ENCODE results near the gene CALML5.

Gene CALML5

DNA sequence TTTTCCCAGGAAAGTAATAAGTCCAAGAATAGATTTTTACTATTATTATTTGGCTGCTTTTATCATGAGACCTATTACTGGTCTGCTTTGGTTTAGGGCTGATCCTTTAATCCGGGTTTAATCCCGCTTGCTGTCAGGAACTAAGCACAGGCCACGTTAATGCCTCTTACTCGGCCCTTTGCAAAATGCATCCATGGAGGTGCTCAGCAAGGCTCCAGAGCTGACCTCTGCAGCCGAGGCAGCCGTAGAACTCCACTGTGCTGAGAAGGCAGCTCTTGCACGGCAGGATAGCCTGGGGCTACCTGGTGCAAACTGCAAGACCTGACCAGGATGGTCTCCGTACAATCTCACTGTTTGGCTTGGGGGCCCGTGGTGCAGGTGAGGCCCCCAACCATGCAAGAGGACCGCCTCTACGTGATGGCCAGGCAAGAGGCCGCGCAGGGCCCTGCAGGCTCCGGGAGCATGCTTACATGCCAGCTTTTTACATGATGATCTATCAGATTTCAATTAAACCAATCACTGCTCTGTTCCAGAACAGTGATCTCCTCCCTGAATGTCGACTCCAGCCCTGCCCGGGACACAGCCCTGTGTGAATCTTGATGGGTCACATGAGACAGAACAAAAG is 15.0 kb upstream of the CALML5 start:
- DNase-seq = peak; percentile 34

DNA sequence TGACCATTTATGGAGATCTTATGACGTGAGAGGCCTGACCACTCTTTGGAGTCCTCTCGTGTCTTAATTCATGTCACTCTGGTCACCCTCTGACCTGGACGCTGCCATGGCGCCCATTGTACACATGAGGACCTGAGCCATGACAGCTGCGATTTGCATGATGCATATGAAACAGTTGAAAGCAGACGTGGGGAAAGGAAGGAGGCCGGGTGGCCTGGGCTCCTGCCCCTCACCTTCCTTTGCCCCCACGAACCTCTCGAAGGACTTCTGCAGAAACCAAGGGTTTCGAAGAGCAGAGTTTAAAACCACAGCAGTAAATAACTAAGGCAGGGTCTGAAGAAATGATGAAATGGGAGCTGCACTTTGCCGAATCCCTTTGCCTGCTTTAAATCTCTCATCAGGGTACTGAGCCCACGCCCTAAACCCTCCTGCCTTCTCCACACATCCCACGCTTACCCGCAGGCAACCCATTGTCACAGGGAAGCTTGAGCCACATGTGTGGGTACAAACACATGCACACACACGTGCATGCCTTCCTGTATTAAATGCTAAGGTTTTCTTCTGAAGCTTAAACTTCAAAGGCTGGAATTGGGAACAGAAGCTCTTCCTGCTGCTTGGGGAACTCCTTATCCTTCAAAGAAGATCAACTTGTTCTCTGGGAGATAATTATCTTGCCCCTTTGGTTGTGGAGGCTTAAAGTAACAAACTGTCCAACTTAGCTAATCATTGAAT is 13.7 kb upstream of the CALML5 start:
- peak; percentile 80 for DNase-seq

DNA sequence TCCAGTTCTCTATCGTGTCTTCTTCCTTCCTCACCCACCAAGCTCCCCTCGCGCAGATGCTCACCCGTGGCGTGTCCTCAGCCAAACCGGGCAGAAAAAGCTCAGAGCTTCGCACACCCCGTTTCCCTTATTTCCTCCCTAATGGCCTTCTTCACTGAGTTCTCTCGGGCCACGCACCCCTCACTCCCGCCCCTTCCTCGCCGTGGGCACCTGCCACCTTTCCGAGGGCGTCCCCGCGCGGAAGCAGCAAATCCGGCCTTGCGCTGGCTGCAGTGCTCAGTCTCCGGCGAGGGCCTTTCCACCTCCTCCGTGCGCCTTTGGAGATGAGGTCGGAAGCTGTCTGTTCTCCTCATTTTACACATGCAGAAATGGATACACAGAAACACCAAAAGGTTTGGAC is 13.0 kb upstream of the CALML5 start:
- DNase-seq = no peak

DNA sequence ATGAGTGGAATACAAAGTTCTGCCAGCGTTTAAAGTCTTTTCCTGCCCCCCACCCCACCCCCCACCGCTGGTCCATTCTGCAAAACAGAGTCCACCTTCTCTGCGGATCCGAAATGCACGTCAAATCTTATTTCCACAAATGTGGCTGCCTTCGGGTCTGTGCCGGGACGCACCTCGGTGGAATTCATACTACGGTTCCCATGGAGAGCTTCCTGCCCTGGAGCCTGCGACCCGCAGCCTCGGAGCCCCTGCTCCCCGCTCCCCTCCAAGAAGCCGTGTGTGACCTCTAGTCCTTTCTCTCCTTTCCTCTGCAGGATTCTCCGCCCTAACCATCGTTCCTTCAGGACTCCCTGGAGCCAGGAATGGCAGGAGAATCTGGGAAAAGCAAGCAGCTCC is 12.5 kb upstream of the CALML5 start:
- DNase-seq = no peak

DNA sequence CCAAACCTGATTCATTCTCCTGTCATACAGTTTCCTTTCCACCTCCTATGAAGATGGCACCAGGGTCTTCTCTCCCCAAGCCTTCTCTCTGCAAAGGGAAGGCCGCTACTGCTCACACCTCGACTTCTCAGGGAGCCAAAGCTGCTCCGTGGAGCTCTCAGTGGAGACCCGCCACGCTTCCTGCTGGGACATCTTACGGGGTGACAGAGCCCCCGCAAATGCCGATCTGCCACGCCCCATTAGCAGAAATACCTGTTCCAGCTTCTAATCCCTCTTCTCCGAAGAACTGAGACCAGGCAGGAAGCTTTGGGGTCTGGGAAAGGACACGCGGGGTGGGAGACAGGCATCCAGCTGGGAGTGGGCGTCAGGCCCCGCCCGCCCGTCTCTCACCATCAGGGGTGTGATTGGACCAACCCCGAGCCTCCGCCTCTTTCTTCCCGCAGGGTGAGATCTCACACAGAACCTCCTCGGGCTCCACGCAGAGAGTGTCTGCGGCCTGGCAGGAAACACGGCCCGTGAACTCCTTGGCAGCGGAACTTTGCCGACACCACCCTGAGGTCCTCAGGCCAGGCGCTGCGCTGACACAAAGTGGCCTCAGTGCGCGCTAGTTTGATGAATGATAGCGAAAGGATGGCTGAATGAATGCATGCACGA is 12.0 kb upstream of the CALML5 start:
- no peak for DNase-seq

DNA sequence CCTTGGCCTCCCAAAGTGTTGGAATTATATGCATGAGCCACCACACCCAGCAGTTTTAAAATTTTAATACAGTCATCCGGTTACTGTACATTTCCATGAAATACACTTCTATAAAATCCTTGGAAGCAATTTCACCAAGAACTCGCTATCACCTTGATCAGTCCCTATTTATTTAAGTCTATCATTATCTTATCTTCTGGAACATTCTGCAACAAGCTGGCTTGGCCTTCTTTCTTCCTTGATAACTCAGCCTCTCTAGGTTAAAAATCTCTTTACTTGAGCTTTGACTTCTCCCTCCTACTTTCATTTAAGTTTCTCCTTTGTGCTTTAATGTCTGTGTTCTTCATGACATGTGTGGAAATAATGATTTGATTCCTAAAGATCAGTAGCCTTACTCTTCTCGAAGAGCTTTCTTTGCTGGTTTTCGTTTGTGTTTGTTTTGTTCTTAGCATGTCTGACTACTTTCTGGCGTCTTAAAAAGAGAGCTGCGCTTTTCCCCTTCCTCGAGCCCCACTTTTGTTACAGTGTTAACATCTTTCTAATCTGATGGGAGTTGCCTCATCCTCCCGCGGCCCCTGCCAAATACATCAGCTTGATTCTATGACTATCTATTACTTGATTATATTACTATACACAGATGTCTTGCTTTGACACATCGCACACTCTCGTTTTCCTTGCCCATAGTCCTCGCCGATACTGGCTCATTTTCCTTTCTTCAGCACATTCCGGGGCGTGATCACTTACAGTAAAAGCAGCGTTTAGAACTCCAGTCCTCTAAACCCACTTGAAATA is 11.1 kb upstream of the CALML5 start:
- DNase-seq = no peak

DNA sequence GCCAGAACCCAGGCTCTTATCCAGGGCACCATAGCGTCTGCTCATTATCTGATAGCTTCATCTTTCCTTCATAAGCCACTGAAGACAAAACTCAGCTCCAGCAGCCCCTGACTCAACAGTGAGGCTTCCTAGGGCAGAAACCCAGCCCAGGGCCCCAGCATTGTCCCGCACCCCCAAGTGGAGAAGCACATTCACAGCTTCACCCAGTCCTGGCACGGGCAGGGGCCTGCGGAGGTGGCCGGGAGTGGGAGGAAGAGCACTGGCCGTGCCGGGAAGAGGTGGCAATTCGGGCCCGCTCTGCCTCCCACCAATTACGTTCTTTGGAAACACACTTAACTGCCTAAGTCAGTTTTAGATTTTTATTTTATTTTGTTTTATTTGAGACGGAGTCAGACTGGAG is 10.3 kb upstream of the CALML5 start:
- DNase-seq = no peak

DNA sequence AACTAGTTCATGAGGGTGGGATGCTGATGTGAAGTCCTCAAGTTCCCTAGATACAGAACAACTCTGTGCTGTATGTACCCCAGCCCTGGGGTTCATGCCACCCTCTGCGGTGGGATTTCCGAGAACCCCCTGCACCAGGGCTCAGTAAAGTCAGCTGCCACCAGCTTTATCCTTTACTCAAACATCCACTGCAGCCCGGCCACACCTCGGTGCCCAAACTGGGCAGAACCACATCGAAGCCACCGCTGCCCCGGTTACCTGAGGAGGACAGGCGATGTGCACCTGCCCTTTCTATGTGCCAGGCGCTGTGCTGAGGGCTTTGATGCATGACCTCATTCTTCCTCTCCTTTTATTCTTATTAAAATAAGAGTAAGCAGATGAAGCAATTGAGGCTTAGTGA is 9.9 kb upstream of the CALML5 start:
- no peak for DNase-seq

DNA sequence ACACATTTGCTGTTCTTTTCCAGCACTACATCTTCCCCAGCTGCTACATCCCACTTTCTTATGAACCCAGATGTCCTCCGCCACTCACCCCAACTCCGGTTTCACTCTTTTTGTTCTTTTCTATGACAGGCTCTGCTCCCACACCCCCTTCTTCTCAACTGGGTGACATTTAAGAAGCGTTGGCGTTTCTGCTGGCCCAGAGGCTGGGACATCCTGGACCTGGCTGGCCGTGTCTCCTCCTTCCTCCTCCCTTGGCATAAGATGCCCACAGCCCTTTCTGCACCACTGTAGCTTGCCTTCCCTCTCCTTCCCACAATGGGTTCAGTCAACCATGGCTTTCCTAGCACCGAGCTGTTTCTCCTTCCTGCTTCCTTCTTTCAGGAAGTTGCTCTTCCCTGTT is 9.4 kb upstream of the CALML5 start:
- DNase-seq = no peak

DNA sequence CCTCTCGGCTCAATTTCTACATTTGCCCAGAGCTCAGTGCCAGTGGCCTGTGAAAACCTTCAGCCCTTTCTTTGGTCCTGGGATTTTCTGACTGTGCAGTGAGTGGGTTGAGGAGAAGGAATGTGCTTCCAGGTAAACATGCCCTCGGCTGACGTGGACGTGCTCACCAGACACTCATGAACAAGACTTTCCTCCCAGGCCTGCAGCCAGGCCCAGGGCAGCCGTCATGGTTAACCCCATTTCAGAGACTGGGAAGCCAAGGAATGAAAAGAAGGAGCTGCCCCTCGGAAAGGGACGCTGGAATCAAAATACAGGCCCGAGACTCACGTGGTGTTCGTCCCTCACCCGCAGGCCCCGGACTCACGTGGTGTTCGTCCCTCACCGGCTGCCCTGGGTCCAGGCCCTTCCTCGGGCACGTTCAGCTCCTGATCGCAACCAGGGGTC is 8.8 kb upstream of the CALML5 start:
- no peak for DNase-seq

DNA sequence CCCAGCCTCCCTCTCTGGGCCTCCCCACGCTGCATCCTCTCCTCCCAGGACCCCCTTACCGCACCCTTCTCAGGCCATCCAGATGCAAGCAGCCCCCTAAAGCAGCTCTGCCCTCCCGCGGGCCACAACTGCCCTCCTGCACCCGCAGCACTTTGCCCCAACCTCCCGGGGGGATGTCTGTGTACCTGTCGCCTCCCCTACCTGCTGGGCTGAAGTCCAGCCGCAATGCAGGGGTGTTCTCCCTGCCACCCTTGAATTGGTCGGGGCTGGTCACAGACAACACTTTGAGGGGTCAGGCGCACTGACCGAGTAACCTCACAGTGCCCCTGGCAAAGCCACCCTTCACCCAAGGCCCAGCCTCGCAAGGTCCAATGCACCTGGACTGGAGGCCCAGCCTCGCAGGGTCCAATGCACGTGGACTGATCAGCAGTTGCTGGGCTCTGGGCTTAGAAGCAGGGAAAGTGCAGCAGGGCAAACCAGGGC is 8.3 kb upstream of the CALML5 start:
- DNase-seq = no peak

DNA sequence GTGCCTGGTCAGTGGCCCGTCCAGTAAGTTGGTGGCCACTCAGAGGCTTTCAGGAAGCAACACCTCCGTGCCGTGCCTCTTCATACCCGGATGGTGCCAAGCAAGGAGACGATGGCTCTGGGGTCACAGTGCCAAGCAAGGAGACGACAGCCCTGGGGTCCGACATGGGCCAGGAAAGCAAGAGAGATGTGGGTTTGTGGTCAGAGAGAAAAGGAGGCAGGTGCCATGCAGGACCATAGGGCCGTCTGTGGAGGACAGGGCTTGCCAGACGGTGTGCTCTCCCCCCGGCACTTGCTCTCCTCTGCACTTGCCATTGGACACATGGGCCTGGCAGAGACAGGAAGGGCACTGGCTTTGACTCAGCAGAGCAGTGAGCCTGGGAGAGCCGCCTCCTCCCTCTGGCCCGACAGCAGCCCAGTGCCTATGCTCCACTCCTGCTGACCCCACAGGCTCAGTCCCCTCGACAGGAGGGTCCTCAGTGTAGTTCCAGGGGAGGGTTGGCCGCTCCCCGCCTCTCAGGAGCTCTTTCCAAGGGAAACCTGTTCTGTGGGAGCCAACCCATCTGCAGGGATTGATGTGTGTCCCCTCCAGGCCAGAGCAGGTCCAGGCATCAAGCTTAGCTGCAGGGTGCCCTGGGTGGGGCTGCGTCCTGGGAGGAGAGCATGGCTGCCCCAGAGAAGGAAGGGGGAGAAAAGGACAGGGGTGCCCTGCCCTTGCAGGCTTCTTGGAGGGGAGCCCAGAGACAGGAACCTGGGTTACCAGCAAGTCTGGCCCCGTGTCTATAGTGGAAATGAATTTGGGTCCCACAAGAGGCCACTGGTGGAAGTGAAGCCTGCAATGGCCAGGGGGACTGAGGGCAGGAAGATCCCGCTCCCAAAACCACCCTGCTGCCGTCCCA is 7.6 kb upstream of the CALML5 start:
- DNase-seq = no peak

DNA sequence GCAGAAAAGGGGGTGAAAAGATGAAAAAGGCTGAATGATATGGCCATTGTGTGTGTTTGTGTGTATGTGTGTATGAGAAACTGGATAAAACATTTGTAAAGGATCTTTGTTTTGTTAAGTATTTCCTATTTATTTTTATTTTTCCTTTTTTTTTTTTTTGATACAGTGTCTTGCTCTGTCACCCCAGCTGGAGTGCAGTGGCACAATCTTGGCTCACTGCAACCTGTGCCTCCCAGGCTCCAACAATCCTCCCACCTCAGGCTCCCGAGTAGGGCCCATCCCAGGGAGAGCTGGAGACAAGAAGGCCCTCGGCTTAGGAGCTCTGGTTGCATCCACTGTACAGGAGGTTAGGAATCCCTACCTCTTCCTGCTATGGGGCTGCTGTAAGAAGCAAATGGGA is 6.9 kb upstream of the CALML5 start:
- no peak for DNase-seq

DNA sequence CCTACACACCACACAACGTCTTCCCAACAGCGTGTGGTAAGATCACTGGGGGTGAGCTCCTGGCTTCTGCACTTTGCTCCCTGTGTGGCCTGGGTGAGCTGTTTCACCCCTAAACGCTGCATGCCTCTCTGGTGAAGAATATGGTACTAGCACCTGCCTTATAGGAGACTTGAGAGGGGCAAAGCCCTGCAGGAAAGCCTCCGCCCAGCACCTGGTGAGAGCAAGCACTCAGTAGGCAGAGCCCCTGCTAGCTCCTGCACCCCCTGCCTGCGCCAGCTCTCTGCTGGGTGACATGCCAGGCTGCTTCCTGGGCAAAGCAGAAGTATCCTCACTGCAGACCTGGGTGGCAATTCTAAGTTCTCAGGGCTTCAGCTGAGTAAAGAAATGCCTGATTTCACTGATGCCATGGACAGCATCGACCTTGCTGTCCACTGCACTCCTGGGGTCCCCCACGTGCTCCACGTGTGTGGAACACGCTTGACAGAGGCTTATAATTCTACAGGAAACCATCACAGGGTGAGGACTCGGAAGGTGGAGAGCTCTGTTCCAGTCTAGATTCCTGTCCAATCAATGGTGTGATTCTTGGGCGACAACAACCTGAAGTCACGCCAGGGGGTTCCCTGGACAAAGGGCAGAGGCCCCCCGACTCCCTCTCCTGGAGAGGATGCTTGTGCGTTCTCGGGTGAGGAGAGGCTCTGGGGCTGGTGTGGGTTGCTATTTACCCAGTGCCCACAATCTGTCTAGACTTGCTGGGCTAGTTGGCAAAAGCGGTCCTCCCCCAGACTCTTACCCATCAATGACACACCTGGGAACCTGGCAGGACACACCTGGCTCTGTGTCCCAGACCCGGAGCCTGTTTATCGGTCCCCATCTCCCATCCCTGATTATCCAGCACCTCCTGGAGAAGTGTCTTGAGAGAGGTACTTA is 5.0 kb upstream of the CALML5 start:
- DNase-seq = no peak

DNA sequence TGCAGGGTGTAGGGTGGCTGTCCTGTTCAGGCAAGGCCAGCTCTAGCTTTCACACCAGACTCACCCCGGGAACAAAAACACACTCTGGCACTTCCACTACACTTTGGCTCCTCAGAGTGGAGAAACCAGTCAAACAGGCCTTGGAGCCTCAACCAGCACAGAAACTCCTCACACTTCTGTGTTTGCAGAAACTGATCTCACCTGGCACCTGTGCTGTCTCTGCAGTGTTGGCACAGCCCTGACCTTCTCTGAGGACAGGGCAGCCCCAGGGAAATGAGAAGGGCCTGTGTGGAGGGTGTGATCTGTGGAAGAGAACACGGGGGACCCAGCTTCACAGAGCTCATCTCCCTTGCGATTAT is 4.1 kb upstream of the CALML5 start:
- no peak for DNase-seq

DNA sequence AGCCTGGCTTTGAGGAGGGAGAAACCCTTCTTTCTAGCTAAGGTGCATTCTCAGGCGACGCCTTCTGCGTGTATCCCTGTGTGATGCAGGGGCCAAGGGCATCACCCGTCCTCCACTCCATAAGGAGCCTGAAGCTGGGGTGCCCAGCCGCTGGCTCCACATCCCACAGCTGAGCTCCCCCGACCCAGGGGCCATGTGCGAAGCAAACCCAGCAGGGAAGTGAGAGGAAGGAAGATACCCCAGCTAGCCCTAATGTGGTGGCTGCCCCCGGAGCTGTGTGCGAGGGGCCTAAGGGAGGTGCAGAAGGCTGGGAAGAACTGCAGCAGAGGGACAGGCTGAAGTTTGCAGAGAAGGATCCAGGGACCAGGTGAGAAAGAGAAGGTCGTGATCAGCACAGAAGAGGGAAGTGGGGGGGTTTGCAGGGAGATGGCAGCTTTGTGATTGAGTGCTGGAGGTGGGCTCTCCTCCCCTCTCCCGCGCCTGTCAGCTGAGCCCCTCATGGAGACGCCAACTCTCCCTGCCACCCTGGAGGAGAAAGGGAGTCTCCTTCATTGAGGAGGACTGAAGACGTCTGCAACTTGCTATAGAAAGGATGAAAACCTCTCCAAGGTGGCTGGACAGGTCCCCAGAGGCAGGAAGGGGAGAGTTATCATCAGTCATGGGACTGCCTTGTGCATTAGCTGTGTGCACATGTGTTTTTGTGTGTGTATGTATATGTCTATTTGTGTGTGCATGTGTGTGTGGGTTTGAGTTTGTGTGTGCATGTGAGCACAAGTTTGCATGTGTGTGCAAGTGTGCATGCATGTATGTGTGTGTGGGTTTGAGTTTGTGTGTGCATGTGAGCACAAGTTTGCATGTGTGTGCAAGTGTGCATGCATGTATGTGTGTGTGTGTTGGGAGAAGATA is 3.5 kb upstream of the CALML5 start:
- DNase-seq = no peak

DNA sequence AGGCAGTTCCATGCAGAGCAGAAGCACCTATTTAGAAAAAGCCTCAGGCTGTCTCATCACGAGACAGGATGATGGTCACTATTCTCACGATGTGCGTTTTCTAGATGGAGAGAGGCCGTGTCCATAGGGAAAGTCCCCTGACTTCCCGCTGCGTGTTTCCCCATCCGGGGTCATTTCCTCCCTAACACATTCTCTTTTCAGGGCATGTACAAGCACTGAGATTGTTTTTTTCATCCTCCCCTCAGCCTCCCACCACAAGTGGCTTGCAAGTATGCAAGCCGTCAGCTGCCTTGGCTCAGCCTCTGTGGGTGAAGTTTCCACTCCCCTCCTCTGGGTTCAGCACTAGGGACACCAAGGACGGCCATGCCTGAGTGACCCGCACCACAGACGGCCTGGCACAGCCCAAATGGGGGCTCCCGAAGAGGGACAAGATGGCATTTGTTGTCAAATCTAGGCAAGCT is 2.7 kb upstream of the CALML5 start:
- no peak for DNase-seq

DNA sequence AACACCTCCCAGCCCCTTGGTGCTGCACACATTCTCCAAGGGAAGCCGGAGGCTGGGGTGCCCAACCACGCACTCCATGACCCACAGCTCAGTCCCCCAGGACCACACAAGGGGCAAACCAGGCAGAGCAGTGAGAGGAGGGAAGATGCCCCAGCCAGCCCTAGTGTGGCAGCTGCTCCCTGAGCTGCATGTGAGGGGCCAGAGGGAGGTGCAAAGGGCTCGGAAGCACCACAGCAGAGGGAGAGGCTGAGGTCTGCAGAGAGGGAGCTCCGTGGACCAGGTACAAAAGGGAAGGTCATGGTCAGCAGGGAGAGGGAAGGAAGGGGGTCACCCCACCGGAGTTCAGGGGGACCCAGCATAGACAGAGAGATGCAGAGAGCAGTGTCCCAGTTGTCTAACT is 1.5 kb upstream of the CALML5 start:
- DNase-seq = no peak

DNA sequence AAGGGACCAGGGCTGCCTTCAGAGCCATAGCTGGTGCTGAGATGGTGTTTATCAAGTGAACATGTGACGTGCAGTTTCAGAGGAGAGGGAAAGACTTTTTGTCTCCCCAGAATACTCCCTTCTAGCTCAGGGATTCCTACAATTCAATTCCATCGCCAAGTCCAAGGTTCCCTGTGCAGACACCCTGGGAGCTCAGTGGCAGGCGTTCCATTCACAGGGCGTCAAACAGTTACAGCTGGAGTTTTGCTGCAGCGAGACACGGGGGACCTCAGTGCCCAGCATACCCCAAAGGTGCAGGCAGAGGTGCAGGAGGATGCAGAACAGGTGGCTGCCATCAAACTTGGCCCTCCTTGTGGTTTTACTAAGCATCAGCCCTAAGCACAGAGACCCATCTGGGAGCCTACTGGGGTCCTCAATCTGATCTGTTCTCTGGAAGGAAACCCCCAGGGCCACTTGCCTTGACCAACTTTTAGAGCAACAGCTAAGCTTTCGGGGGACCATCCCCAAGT is 846 bp upstream of the CALML5 start:
- no peak for DNase-seq
